ENCODE results near the gene PRAC1. TPM values are rescaled to one million over a fixed set of nuclear protein-coding genes. Genes with fewer than 3 reads are reported as not detected.
A peak's percentile ranks its signal among the peaks of the same experiment; 100 is the strongest.

The PRAC1 gene
- total RNA-seq, 1 experiment from 2014 or later, result 60.8 TPM

DNA sequence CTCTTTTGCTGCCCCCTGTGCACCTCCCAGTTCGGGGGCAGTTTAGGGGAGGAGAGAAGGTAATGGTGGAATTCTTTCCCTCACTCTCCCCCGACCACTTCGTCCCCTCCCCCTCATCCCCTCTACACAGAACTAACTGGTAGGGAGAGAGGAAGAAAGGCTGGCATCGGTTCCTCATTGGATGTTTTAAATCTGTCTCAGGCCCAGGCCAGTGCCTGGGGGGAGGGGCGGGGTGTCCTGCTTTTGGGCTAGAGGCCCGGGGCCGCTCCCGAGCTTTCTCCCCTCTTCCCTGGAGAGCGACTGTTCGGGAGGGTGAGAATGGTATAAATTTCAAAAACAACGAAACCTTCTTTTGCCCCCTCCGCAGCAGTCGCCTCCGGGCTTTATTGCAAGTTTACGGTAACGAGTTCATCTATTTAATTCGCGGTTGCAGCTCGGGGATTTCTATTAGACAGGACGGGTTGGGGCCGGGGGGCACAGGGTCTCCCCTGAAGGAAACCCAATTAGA is 651 bp upstream of the PRAC1 start, which contains the start of gene PRAC2 (continued):
- TF ChIP-seq, protein P1, sequence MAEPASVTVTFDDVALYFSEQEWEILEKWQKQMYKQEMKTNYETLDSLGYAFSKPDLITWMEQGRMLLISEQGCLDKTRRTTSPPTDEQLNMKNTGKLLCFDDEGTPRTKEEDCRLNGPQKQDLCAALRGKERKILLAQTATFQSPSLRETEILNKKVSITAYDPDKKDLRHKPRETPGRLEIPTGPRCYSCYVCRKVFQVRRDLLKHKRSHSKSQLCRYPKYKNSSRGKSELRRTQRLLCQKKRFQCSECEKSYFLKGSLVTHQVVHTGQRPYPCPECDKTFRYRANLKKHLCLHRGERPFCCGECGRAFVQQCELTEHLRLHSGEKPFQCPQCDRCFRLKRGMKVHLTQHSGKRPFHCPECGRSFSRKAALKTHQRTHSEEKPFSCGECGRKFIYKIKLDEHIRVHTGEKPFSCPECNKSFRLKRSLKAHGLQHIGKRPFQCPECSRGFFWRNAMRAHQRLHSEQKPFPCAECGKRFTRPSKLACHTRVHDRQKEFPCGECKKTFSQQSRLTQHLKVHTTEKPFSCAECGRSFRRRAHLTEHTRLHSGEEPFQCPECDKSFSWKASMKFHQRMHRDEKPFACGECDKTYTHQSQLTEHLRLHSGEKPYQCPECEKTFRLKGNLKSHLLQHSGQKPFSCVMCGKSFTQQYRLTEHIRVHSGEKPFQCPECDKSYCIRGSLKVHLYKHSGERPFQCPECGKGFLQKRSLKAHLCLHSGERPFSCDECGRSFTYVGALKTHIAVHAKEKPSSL (CRISPR knock-in tag; conservative IDR thresholded peaks at IDR 0.05), result no peak
- peak; percentile 44; the same call in 1 of the 2 replicates for TF ChIP-seq NFYB (CRISPR knock-in tag; conservative IDR thresholded peaks at IDR 0.05; ENCODE audit: low read depth)
- TF ChIP-seq, protein P2, sequence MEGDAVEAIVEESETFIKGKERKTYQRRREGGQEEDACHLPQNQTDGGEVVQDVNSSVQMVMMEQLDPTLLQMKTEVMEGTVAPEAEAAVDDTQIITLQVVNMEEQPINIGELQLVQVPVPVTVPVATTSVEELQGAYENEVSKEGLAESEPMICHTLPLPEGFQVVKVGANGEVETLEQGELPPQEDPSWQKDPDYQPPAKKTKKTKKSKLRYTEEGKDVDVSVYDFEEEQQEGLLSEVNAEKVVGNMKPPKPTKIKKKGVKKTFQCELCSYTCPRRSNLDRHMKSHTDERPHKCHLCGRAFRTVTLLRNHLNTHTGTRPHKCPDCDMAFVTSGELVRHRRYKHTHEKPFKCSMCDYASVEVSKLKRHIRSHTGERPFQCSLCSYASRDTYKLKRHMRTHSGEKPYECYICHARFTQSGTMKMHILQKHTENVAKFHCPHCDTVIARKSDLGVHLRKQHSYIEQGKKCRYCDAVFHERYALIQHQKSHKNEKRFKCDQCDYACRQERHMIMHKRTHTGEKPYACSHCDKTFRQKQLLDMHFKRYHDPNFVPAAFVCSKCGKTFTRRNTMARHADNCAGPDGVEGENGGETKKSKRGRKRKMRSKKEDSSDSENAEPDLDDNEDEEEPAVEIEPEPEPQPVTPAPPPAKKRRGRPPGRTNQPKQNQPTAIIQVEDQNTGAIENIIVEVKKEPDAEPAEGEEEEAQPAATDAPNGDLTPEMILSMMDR (IDR thresholded peaks at IDR 0.05), result no peak
- no peak for TF ChIP-seq SP1 (CRISPR knock-in tag; conservative IDR thresholded peaks at IDR 0.05)
- TF ChIP-seq, protein P3, sequence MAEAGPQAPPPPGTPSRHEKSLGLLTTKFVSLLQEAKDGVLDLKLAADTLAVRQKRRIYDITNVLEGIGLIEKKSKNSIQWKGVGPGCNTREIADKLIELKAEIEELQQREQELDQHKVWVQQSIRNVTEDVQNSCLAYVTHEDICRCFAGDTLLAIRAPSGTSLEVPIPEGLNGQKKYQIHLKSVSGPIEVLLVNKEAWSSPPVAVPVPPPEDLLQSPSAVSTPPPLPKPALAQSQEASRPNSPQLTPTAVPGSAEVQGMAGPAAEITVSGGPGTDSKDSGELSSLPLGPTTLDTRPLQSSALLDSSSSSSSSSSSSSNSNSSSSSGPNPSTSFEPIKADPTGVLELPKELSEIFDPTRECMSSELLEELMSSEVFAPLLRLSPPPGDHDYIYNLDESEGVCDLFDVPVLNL (CRISPR knock-in tag; IDR thresholded peaks at IDR 0.05; ENCODE audit: borderline replicate concordance, low read depth), result no peak

DNA sequence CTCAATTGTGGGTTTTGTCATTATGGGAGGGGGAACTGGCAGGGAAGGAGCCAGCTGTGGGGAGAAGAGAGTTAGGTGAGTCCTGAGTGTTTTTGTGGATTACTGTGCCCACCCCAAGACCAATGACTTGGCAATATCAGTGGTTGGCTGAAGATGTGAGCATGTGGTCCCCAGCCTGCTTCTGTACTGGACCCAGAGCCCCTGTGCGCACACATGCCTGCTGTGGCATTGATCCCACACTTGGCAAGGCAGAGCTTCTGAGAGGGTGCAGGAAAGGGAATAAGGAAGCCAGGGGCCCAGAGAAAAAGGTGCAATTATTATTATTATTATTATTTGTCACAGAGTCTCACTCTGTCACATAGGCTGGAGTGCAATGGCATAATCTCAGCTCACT is 1.3 kb downstream of the PRAC1 start:
- H3K4me3 Mint-ChIP-seq, result peak overlapping the region; percentile 85
- POLR2A ChIA-PET, result interaction anchor here (1.7 kb wide), 1 partner anchor 7 kb away, joined by 8 read pairs; the partner anchor contains the start of gene HOXB13
- ATAC-seq, result no peak

More for the DNA sequence above, 1.3 kb downstream of the PRAC1 start:
- H3K36me3 Mint-ChIP-seq, result no peaks in the 10 kb centered on the region
- peaks cover 100% of the 10 kb centered on the region for H3K27me3 Mint-ChIP-seq (ENCODE audit: low read depth)
- TF ChIP-seq ZNF416 (CRISPR knock-in tag; IDR thresholded peaks at IDR 0.05), result no peak
- TF ChIP-seq, protein P4, sequence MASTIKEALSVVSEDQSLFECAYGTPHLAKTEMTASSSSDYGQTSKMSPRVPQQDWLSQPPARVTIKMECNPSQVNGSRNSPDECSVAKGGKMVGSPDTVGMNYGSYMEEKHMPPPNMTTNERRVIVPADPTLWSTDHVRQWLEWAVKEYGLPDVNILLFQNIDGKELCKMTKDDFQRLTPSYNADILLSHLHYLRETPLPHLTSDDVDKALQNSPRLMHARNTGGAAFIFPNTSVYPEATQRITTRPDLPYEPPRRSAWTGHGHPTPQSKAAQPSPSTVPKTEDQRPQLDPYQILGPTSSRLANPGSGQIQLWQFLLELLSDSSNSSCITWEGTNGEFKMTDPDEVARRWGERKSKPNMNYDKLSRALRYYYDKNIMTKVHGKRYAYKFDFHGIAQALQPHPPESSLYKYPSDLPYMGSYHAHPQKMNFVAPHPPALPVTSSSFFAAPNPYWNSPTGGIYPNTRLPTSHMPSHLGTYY (CRISPR knock-in tag; IDR thresholded peaks at IDR 0.05), result no peak
- no peak for TF ChIP-seq NFYB (CRISPR knock-in tag; conservative IDR thresholded peaks at IDR 0.05; ENCODE audit: low read depth)
- no peak for TF ChIP-seq FOXK1 (CRISPR knock-in tag; IDR thresholded peaks at IDR 0.05)
- TF ChIP-seq, protein P5, sequence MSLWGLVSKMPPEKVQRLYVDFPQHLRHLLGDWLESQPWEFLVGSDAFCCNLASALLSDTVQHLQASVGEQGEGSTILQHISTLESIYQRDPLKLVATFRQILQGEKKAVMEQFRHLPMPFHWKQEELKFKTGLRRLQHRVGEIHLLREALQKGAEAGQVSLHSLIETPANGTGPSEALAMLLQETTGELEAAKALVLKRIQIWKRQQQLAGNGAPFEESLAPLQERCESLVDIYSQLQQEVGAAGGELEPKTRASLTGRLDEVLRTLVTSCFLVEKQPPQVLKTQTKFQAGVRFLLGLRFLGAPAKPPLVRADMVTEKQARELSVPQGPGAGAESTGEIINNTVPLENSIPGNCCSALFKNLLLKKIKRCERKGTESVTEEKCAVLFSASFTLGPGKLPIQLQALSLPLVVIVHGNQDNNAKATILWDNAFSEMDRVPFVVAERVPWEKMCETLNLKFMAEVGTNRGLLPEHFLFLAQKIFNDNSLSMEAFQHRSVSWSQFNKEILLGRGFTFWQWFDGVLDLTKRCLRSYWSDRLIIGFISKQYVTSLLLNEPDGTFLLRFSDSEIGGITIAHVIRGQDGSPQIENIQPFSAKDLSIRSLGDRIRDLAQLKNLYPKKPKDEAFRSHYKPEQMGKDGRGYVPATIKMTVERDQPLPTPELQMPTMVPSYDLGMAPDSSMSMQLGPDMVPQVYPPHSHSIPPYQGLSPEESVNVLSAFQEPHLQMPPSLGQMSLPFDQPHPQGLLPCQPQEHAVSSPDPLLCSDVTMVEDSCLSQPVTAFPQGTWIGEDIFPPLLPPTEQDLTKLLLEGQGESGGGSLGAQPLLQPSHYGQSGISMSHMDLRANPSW (CRISPR knock-in tag; conservative IDR thresholded peaks at IDR 0.05; ENCODE audit: low read depth), result no peak
- TF ChIP-seq JUN (CRISPR knock-in tag; IDR thresholded peaks at IDR 0.05), result no peak
- TF ChIP-seq, protein P6, sequence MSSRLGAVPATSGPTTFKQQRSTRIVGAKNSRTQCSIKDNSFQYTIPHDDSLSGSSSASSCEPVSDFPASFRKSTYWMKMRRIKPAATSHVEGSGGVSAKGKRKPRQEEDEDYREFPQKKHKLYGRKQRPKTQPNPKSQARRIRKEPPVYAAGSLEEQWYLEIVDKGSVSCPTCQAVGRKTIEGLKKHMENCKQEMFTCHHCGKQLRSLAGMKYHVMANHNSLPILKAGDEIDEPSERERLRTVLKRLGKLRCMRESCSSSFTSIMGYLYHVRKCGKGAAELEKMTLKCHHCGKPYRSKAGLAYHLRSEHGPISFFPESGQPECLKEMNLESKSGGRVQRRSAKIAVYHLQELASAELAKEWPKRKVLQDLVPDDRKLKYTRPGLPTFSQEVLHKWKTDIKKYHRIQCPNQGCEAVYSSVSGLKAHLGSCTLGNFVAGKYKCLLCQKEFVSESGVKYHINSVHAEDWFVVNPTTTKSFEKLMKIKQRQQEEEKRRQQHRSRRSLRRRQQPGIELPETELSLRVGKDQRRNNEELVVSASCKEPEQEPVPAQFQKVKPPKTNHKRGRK (CRISPR knock-in tag; IDR thresholded peaks at IDR 0.05; ENCODE audit: borderline replicate concordance), result no peak
- TF ChIP-seq, protein P7, sequence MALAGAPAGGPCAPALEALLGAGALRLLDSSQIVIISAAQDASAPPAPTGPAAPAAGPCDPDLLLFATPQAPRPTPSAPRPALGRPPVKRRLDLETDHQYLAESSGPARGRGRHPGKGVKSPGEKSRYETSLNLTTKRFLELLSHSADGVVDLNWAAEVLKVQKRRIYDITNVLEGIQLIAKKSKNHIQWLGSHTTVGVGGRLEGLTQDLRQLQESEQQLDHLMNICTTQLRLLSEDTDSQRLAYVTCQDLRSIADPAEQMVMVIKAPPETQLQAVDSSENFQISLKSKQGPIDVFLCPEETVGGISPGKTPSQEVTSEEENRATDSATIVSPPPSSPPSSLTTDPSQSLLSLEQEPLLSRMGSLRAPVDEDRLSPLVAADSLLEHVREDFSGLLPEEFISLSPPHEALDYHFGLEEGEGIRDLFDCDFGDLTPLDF (CRISPR knock-in tag; IDR thresholded peaks at IDR 0.05), result no peak
- TF ChIP-seq, protein P8, sequence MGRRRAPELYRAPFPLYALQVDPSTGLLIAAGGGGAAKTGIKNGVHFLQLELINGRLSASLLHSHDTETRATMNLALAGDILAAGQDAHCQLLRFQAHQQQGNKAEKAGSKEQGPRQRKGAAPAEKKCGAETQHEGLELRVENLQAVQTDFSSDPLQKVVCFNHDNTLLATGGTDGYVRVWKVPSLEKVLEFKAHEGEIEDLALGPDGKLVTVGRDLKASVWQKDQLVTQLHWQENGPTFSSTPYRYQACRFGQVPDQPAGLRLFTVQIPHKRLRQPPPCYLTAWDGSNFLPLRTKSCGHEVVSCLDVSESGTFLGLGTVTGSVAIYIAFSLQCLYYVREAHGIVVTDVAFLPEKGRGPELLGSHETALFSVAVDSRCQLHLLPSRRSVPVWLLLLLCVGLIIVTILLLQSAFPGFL (CRISPR knock-in tag; IDR thresholded peaks at IDR 0.05; ENCODE audit: borderline replicate concordance), result no peak
- no peak for DNase-seq (ENCODE audit: low spot score)
- CTCF ChIA-PET, result interaction anchor here (1.1 to 10.9 kb wide), 7 partner anchors 11 to 164 kb away, joined by 3 to 218 read pairs (median 8); no protein-coding TSS in a partner anchor
- peak overlapping the region; percentile 69 for H3K27ac Mint-ChIP-seq
- peaks cover 64% of the 10 kb centered on the region for H3K4me1 Mint-ChIP-seq
- no peaks in the 10 kb centered on the region for H3K9me3 Mint-ChIP-seq
